ENCODE measurements around the gene MED20.
A peak's percentile ranks its signal among the peaks of the same experiment; 100 is the strongest.

The MED20 gene

GRCh38 chr6:41901882-41902519 is 18.9 kb downstream of the MED20 start:
- DNase-seq, result no peak

- no peak for DNase-seq
Observed at GRCh38 chr6:41900861-41901260, 20.1 kb downstream of the MED20 start.

GRCh38 chr6:41896281-41896680 is 24.7 kb downstream of the MED20 start:
- DNase-seq, result no peak

- DNase-seq, result peak; percentile 73
Observed at GRCh38 chr6:41895300-41896233, 25.4 kb downstream of the MED20 start, which contains the start of gene USP49. Gene USP49 (minus strand): TSS chr6:41895375. CDS start chr6:41806983, 88,392 bp downstream.

- DNase-seq, result no peak
Observed at GRCh38 chr6:41894366-41895299, 26.3 kb downstream of the MED20 start.

- DNase-seq, result no peak
Observed at GRCh38 chr6:41892921-41893564, 27.9 kb downstream of the MED20 start.

- DNase-seq, result no peak
Observed at GRCh38 chr6:41887331-41887751, 33.6 kb downstream of the MED20 start.

- DNase-seq, result no peak
Observed at GRCh38 chr6:41885930-41886329, 35.0 kb downstream of the MED20 start.

GRCh38 chr6:41884957-41885356 is 36.0 kb downstream of the MED20 start:
- no peak for DNase-seq

GRCh38 chr6:41881506-41881905 is 39.4 kb downstream of the MED20 start:
- no peak for DNase-seq

GRCh38 chr6:41878961-41879405 is 42.0 kb downstream of the MED20 start:
- DNase-seq, result no peak

GRCh38 chr6:41878246-41878645 is 42.7 kb downstream of the MED20 start:
- no peak for DNase-seq

- no peak for DNase-seq
Observed at GRCh38 chr6:41877051-41877680, 43.8 kb downstream of the MED20 start.

- DNase-seq, result no peak
Observed at GRCh38 chr6:41874741-41875140, 46.2 kb downstream of the MED20 start.

- DNase-seq, result no peak
Observed at GRCh38 chr6:41872147-41872546, 48.8 kb downstream of the MED20 start.

- no peak for DNase-seq
Observed at GRCh38 chr6:41871691-41872090, 49.2 kb downstream of the MED20 start.

GRCh38 chr6:41859356-41859755 is 61.6 kb downstream of the MED20 start:
- DNase-seq, result no peak

GRCh38 chr6:41858703-41859102 is 62.2 kb downstream of the MED20 start:
- DNase-seq, result no peak

Data from T1000 (cell line).